IMR-90 (cell line): ENCODE data around the gene TMEM170B. TPM values are rescaled to one million over a fixed set of nuclear protein-coding genes. Genes with fewer than 3 reads are reported as not detected.
A peak's percentile ranks its signal among the peaks of the same experiment; 100 is the strongest.

Source experiments
- ATAC-seq: fragments of 200-7000 bp; cut with Tn5 transposase; 2 replicates; pipeline ENCODE4 v1.9.1; 2020; ENCODE audit warnings: low read depth, mild to moderate bottlenecking, moderate library complexity
- BruUV-seq: library from RNA; stranded (reverse); fragments of 400-500 nt; replicated peaks from 2 replicates; lab custom pipeline; 2021; lab: Mats Ljungman, UMichigan
- CTCF ChIA-PET: fragments of 300-600 bp; formaldehyde crosslinking; extraction: SDS; loops from one replicate; lab custom pipeline; 2021; ENCODE audit warnings: antibody characterized with exemption; lab: Yijun Ruan, JAX
- POLR2A ChIA-PET: fragments of 300-600 bp; sonication (Branson Sonifier 250); formaldehyde crosslinking; loops from one replicate; lab custom pipeline; 2022; ENCODE audit warnings: antibody characterized with exemption; ENCODE audit not compliant: unreplicated experiment; lab: Charles Lee
- DNase-seq: peaks from one replicate; pipeline ENCODE4 v3.0.0; 2013
- H2AFZ ChIP-seq: replicated peaks from 2 replicates; pipeline ENCODE3; 2013; ENCODE audit warnings: low read length, mild to moderate bottlenecking; ENCODE audit not compliant: poor library complexity
- H2AK5ac ChIP-seq: 2 replicates; pipeline ENCODE4 v1.6.1; 2013; ENCODE audit warnings: low read depth, low read length, inconsistent platforms
- H2AK9ac ChIP-seq: replicated peaks from 2 replicates; pipeline ENCODE3; 2013; ENCODE audit warnings: mild to moderate bottlenecking, low read depth, low read length, moderate library complexity; ENCODE audit not compliant: poor library complexity
- H2BK120ac ChIP-seq: 2 replicates; pipeline ENCODE4 v1.6.1; 2013; ENCODE audit warnings: low read depth, low read length, inconsistent platforms
- H2BK15ac ChIP-seq: 3 replicates; pipeline ENCODE4 v1.6.1; 2013; ENCODE audit warnings: low read depth, low read length, inconsistent platforms
- H2BK20ac ChIP-seq: 2 replicates; pipeline ENCODE4 v1.6.1; 2013; ENCODE audit warnings: low read depth, mild to moderate bottlenecking, inconsistent platforms, low read length, moderate library complexity
- H2BK5ac ChIP-seq: 2 replicates; pipeline ENCODE4 v1.6.1; 2013; ENCODE audit warnings: mild to moderate bottlenecking, low read depth, low read length, inconsistent platforms; ENCODE audit not compliant: poor library complexity, severe bottlenecking
- H3K14ac ChIP-seq: replicated peaks from 2 replicates; pipeline ENCODE4 v1.6.1; 2013; ENCODE audit warnings: low read depth, low read length, inconsistent platforms
- H3K18ac ChIP-seq: 2 replicates; pipeline ENCODE4 v1.6.1; 2013; ENCODE audit warnings: low read depth, low read length, control low read depth
- H3K23ac ChIP-seq: 2 replicates; pipeline ENCODE4 v1.6.1; 2013; ENCODE audit warnings: low read depth, low read length, inconsistent platforms
- H3K27ac ChIP-seq: 2 replicates; pipeline ENCODE4 v1.5.1; 2013; ENCODE audit warnings: mild to moderate bottlenecking, control low read depth, low read length; ENCODE audit not compliant: insufficient read depth
- H3K27me3 ChIP-seq: 2 replicates; pipeline ENCODE4 v1.6.1; 2013; ENCODE audit warnings: low read length; ENCODE audit not compliant: control insufficient read depth, insufficient read depth
- H3K36me3 ChIP-seq: 2 replicates; pipeline ENCODE4 v1.6.1; 2013; ENCODE audit warnings: low read length, mixed read lengths; ENCODE audit not compliant: control insufficient read depth, insufficient read depth
- H3K4ac ChIP-seq: 2 replicates; pipeline ENCODE4 v1.6.1; 2013; ENCODE audit warnings: low read depth, low read length, inconsistent platforms
- H3K4me1 ChIP-seq: 2 replicates; pipeline ENCODE4 v1.6.1; 2013; ENCODE audit warnings: low read length, mixed read lengths; ENCODE audit not compliant: control insufficient read depth, insufficient read depth
- H3K4me2 ChIP-seq: 2 replicates; pipeline ENCODE4 v1.6.1; 2013; ENCODE audit warnings: low read depth, mild to moderate bottlenecking, control low read depth, low read length, moderate library complexity
- H3K4me3 ChIP-seq: 2 replicates; pipeline ENCODE4 v1.5.1; 2013; ENCODE audit warnings: low read depth, mild to moderate bottlenecking, control low read depth, low read length, moderate library complexity; ENCODE audit not compliant: insufficient read depth
- H3K56ac ChIP-seq: 2 replicates; pipeline ENCODE4 v1.6.1; 2013; ENCODE audit warnings: low read length, inconsistent platforms; ENCODE audit not compliant: insufficient read depth; ENCODE audit errors: extremely low read depth
- H3K79me1 ChIP-seq, 2 experiments: 2 replicates each; pipeline ENCODE4 v1.6.1; 2013; ENCODE audit warnings: low read length in 2 of 2, inconsistent platforms in 1 of 2, low read depth in 1 of 2
- H3K9ac ChIP-seq: 2 replicates; pipeline ENCODE4 v1.6.1; 2013; ENCODE audit warnings: low read depth, low read length, control low read depth
- H3K9me1 ChIP-seq: 2 replicates; pipeline ENCODE4 v1.6.1; 2013; ENCODE audit warnings: low read length, inconsistent platforms; ENCODE audit not compliant: insufficient read depth
- H3K9me3 ChIP-seq: 2 replicates; pipeline ENCODE4 v1.6.1; 2013; ENCODE audit warnings: low read length; ENCODE audit not compliant: control insufficient read depth, insufficient read depth
- H4K20me1 ChIP-seq: 2 replicates; pipeline ENCODE4 v1.6.1; 2013; ENCODE audit warnings: low read length, inconsistent platforms; ENCODE audit not compliant: insufficient read depth
- H4K5ac ChIP-seq: 2 replicates; pipeline ENCODE4 v1.6.1; 2013; ENCODE audit warnings: mild to moderate bottlenecking, low read depth, low read length, control low read depth
- H4K8ac ChIP-seq, 2 experiments: 2 replicates each; pipeline ENCODE4 v1.6.1; 2013; ENCODE audit warnings: low read depth in 2 of 2, low read length in 2 of 2, control low read depth in 1 of 2, inconsistent platforms in 1 of 2
- H4K91ac ChIP-seq: 2 replicates; pipeline ENCODE4 v1.6.1; 2013; ENCODE audit warnings: low read depth, low read length, inconsistent platforms; ENCODE audit not compliant: insufficient read depth
- MAFK ChIP-seq: IDR thresholded peaks from 2 replicates; pipeline ENCODE4 v1.6.1; 2012; ENCODE audit warnings: low read depth, low read length, improper control_type of control experiment
- POLR2A ChIP-seq: IDR thresholded peaks from 2 replicates; pipeline ENCODE4 v1.6.1; 2012; ENCODE audit warnings: mild to moderate bottlenecking, low read depth, low read length
- WGBS, 2 experiments: methylation state at CpG; one replicate each; pipeline versions ENCODE4 v1.1.5 to v1.1.7; 2013; ENCODE audit warnings: missing lambda C conversion rate in 2 of 2; ENCODE audit not compliant: insufficient read length in 1 of 2; ENCODE audit errors: extremely low coverage in 2 of 2; 5-methylcytosine and 5-hydroxymethylcytosine counted together
- dilution Hi-C: fragments of 300-500 bp; cut with HindIII; formaldehyde crosslinking; loops from one replicate; pipeline ENCODE4 v1.14.3; 2018; ENCODE audit warnings: low sequenced_read_pairs; ENCODE audit not compliant: unreplicated experiment
- in situ Hi-C: fragments of 300-500 bp; cut with MboI; formaldehyde crosslinking; loops from 3 replicates; pipeline ENCODE4 v1.14.3; 2019; ENCODE audit warnings: low sequenced_read_pairs, inconsistent platforms, mixed read lengths
- intact Hi-C: fragments of 100-400 bp; cut with micrococcal nuclease; formaldehyde crosslinking; loops from 2 replicates; pipeline ENCODE4 v1.10.0; 2022
- polyA plus RNA-seq, 3 experiments: library from polyadenylated mRNA; depleted of rRNA; stranded (reverse); fragments of >200 nt; gene quantifications; 2 replicates each; pipeline ENCODE4 v1.2.3, GENCODE V29; 2012; ENCODE audit warnings: low replicate concordance in 1 of 3
- total RNA-seq: library from RNA; depleted of rRNA; stranded (reverse); fragments of >200 nt; gene quantifications from 2 replicates; pipeline ENCODE4 v1.2.3, GENCODE V29; 2012

The TMEM170B gene
- total and polyA plus RNA-seq, 2 of the 4 experiments (the other 2 are of a cell fraction), result 0.10 to 0.18 TPM

DNA sequence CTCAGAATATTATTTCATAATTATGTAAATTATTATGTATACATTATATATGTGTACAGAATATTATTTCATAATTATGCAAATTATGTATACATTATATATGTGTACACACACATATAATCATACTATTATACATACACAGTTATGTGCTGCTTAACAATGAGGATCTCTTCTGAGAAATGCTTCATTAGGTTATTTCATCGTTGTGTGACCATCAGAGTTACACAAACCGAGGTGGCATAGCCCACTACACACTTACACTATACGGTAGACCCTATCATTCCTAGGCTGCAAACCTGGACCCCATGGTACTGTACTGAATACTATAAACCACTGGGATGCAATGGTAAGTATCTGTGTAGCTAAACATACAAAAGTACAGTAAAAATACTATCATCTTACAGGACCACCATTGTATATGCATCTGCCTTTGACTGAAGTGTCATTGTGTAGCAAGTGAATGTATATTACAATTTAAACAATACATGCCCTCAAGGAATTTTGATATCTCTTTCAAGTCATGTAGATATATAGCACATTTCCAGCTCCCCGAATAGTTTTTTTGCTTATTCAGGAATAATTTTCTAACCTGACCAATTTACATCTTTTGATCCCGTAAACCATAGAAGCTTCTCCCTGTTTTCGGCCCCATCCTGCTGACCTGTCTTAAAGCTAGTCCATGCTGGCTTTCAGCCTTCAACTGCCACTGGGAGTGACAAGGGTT lies 71.2 kb downstream of the TMEM170B start:
- H2AFZ ChIP-seq, result peak overlapping the region; percentile 75
- H3K27ac ChIP-seq, result peak overlapping the region; percentile 95
- in situ Hi-C loops (no loop called here), intact Hi-C loops (loop anchor here (2.0 kb wide), 2 partner anchors 18 to 46 kb away; no protein-coding TSS in a partner anchor), dilution Hi-C loops (no loop called here)
- H3K9me3 ChIP-seq, result no peaks in the 10 kb centered on the region
- H2AK5ac ChIP-seq, result peak overlapping the region; percentile 96
- no TSS peak for BruUV-seq
- peaks cover 32% of the 10 kb centered on the region for H3K9me1 ChIP-seq
- H2AK9ac ChIP-seq, result no peak overlapping the region
- peak overlapping the region; percentile 87 for H4K91ac ChIP-seq
- H3K4me1 ChIP-seq, result peaks cover 24% of the 10 kb centered on the region
- H4K20me1 ChIP-seq, result no peaks in the 10 kb centered on the region
- WGBS, 2 experiments, result no CpG with 5 or more reads among the region's 6 CpGs
- DNase-seq, result no peak
- no peak overlapping the region for H3K4me3 ChIP-seq
- peak overlapping the region; percentile 79 for H3K56ac ChIP-seq
- H3K36me3 ChIP-seq, result no peaks in the 10 kb centered on the region
- peak overlapping the region; percentile 99 for H2BK20ac ChIP-seq
- peak overlapping the region; percentile 92 for H3K23ac ChIP-seq
- H3K27me3 ChIP-seq, result no peaks in the 10 kb centered on the region
- H3K4ac ChIP-seq, result peak overlapping the region; percentile 94
- ATAC-seq, result no peak
- peak overlapping the region; percentile 97 for H3K14ac ChIP-seq
- peak overlapping the region; percentile 97 for H3K18ac ChIP-seq
- ChIA-PET CTCF (no interaction called here), POLR2A (no interaction called here)
- peak overlapping the region; percentile 47 to 97 for H4K8ac ChIP-seq
- H3K9ac ChIP-seq, result peak overlapping the region; percentile 36
- peak overlapping the region; percentile 97 for H2BK120ac ChIP-seq
- peak overlapping the region; percentile 84 for H2BK15ac ChIP-seq
- peak overlapping the region; percentile 96 for H2BK5ac ChIP-seq
- peaks cover 0 to 26% of the 10 kb centered on the region in 2 experiments; a peak in 2 of 4 replicates for H3K79me1 ChIP-seq
- peak overlapping the region; percentile 49; the same call in 1 of the 2 replicates for H3K4me2 ChIP-seq
- H4K5ac ChIP-seq, result peak overlapping the region; percentile 90
- TF ChIP-seq POLR2A (no peak), MAFK (peak; percentile 69)
